ENCODE results near the gene NOC4L. TPM values are rescaled to one million over a fixed set of nuclear protein-coding genes. Genes with fewer than 3 reads are reported as not detected.

The NOC4L gene
- total RNA-seq, 2 experiments from 2014 or later: 31.0 to 47.6 TPM

DNA sequence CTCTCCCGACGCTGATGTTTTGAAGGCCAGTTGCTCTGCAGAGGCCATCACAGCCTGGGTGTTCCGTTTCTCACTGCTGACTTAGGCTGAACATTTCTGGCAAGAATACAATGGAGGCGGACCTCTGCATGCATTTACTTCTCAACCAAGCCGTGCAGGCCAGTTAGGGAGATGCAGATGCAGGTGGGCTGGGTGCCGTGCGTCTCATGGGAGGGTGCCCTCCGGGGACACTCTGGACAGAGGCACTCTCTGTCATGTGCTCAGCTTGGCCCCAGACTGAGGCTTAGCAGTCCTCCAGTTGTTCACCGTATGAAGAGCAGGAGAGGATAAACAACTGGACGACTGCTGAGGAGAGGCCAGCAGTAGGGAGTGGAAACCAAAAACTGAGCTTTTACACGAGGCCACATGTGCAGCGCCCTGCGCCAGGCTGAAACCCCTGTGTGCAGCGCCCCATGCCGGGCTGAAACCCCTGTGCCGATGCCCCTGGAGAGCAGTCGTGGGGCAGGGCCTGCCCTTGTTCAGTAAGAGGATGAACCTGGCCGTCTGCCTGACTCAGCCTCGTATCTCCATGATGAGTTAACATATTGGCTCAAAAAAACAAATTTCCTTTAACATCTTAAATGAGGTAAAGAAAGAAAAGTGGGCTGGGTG is 32.5 kb upstream of the NOC4L start:
- CTCF ChIA-PET (ENCODE audit: unreplicated experiment): no interaction called here

DNA sequence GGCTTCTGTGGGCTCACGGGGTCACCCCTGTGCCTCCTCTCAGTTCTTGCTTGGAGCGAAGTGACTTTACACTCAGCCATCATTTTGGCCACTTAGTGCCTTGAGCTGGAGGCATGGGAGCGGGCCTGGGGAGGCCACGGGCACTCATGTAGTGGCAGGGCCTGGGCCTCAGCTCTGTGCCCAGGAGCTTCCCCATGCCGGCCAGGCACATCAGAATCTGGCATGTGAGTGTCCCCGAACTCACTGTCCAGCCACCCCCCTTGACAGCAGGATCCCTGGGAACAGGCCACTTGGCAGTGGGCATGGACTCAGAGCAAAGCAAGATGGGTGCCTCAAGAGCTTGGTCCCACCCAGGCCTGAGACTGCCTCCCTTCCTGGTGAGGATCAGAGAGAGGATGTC is 29.6 kb upstream of the NOC4L start:
- no peaks in the 10 kb centered on the region for H4K20me1 ChIP-seq (ENCODE audit: insufficient read depth, low read length)
- H2AFZ ChIP-seq (ENCODE audit: low read length): no peak overlapping the region
- peaks cover 70% of the 10 kb centered on the region for H3K36me3 ChIP-seq (ENCODE audit: insufficient read depth, low read length)
- H3K4me1 ChIP-seq (ENCODE audit: insufficient read depth, low read length, poor library complexity, severe bottlenecking): no peaks in the 10 kb centered on the region
- no peak overlapping the region for H3K27ac ChIP-seq (ENCODE audit: low read depth, low read length, poor library complexity, severe bottlenecking)
- no peak for DNase-seq (ENCODE audit: low spot score)
- TF ChIP-seq EZH2phosphoT487 (IDR thresholded peaks at IDR 0.05; ENCODE audit: borderline replicate concordance, low read depth, low read length): no peak
- TF ChIP-seq, protein P1, sequence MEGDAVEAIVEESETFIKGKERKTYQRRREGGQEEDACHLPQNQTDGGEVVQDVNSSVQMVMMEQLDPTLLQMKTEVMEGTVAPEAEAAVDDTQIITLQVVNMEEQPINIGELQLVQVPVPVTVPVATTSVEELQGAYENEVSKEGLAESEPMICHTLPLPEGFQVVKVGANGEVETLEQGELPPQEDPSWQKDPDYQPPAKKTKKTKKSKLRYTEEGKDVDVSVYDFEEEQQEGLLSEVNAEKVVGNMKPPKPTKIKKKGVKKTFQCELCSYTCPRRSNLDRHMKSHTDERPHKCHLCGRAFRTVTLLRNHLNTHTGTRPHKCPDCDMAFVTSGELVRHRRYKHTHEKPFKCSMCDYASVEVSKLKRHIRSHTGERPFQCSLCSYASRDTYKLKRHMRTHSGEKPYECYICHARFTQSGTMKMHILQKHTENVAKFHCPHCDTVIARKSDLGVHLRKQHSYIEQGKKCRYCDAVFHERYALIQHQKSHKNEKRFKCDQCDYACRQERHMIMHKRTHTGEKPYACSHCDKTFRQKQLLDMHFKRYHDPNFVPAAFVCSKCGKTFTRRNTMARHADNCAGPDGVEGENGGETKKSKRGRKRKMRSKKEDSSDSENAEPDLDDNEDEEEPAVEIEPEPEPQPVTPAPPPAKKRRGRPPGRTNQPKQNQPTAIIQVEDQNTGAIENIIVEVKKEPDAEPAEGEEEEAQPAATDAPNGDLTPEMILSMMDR (conservative IDR thresholded peaks at IDR 0.05; ENCODE audit: low read length): no peak
- intact Hi-C loops (cut with micrococcal nuclease; ENCODE audit: unreplicated experiment): no loop called here
- H3K4me3 ChIP-seq (ENCODE audit: low read depth, low read length, poor library complexity, severe bottlenecking): no peak overlapping the region
- BruUV-seq (replicated peaks): no TSS peak
- H3K9me2 ChIP-seq (ENCODE audit: insufficient read depth, low read length): no peaks in the 10 kb centered on the region
- ChIA-PET POLR2A (no interaction called here), CTCF (ENCODE audit: unreplicated experiment) (no interaction called here)
- H3K4me2 ChIP-seq (ENCODE audit: low read length): no peak overlapping the region
- H3K9me3 ChIP-seq (ENCODE audit: low read length): no peaks in the 10 kb centered on the region
- H3K79me2 ChIP-seq (ENCODE audit: insufficient read depth, low read depth, low read length): no peaks in the 10 kb centered on the region

More for the DNA sequence above, 32.5 kb upstream of the NOC4L start:
- DNase-seq (ENCODE audit: low spot score): no peak
- Histone ChIP-seq H3K4me3 (ENCODE audit: low read depth, low read length, poor library complexity, severe bottlenecking) (no peak overlapping the region), H3K79me2 (ENCODE audit: insufficient read depth, low read depth, low read length) (0 out of 2 replicates have a peak, but pooled peaks cover 2% of the 10 kb centered on the region), H3K9me2 (ENCODE audit: insufficient read depth, low read length) (no peaks in the 10 kb centered on the region), H4K20me1 (ENCODE audit: insufficient read depth, low read length) (no peaks in the 10 kb centered on the region), H3K9me3 (ENCODE audit: low read length) (no peaks in the 10 kb centered on the region), H2AFZ (ENCODE audit: low read length) (no peak overlapping the region), H3K4me2 (ENCODE audit: low read length) (no peak overlapping the region), H3K36me3 (ENCODE audit: insufficient read depth, low read length) (peaks cover 79% of the 10 kb centered on the region), H3K4me1 (ENCODE audit: insufficient read depth, low read length, poor library complexity, severe bottlenecking) (no peaks in the 10 kb centered on the region), H3K27ac (ENCODE audit: low read depth, low read length, poor library complexity, severe bottlenecking) (no peak overlapping the region)
- BruUV-seq (replicated peaks): no TSS peak
- intact Hi-C loops (cut with micrococcal nuclease; ENCODE audit: unreplicated experiment): no loop called here
- POLR2A ChIA-PET: no interaction called here
- no peak for TF ChIP-seq EZH2phosphoT487 (IDR thresholded peaks at IDR 0.05; ENCODE audit: borderline replicate concordance, low read depth, low read length)
- TF ChIP-seq, protein P1 (conservative IDR thresholded peaks at IDR 0.05; ENCODE audit: low read length): no peak

- Histone ChIP-seq H3K4me2 (ENCODE audit: low read length) (no peak overlapping the region), H3K36me3 (ENCODE audit: insufficient read depth, low read length) (peaks cover 64% of the 10 kb centered on the region), H2AFZ (ENCODE audit: low read length) (no peak overlapping the region), H3K4me3 (ENCODE audit: low read depth, low read length, poor library complexity, severe bottlenecking) (no peak overlapping the region), H3K9me3 (ENCODE audit: low read length) (no peaks in the 10 kb centered on the region), H3K9me2 (ENCODE audit: insufficient read depth, low read length) (no peaks in the 10 kb centered on the region), H4K20me1 (ENCODE audit: insufficient read depth, low read length) (no peaks in the 10 kb centered on the region), H3K27ac (ENCODE audit: low read depth, low read length, poor library complexity, severe bottlenecking) (no peak overlapping the region), H3K79me2 (ENCODE audit: insufficient read depth, low read depth, low read length) (no peaks in the 10 kb centered on the region), H3K4me1 (ENCODE audit: insufficient read depth, low read length, poor library complexity, severe bottlenecking) (no peaks in the 10 kb centered on the region)
- BruUV-seq (replicated peaks): no TSS peak
- ChIA-PET POLR2A (no interaction called here), CTCF (ENCODE audit: unreplicated experiment) (no interaction called here)
- TF ChIP-seq, protein P1 (conservative IDR thresholded peaks at IDR 0.05; ENCODE audit: low read length): no peak
- TF ChIP-seq EZH2phosphoT487 (IDR thresholded peaks at IDR 0.05; ENCODE audit: borderline replicate concordance, low read depth, low read length): no peak
- no peak for DNase-seq (ENCODE audit: low spot score)
- intact Hi-C loops (cut with micrococcal nuclease; ENCODE audit: unreplicated experiment): no loop called here
Observed at GRCh38 chr12:132115500-132115899, 28.8 kb upstream of the NOC4L start.
